ENCODE results near the gene BMPR1A.
"Not testable (repeated sequence)": the region's sequence is repeated elsewhere in the genome, so short reads cannot be mapped to it uniquely, and the experiment has no call there.

BMPR1A gene

GRCh38 chr10:86936661-86937501 lies 180.5 kb downstream of the BMPR1A start:
- in situ Hi-C loops (cut with MboI; ENCODE audit: low sequenced_read_pairs): no loop called here

GRCh38 chr10:86937502-86938154 lies 181.2 kb downstream of the BMPR1A start:
- in situ Hi-C loops (cut with MboI; ENCODE audit: low sequenced_read_pairs): no loop called here

- in situ Hi-C loops (cut with MboI; ENCODE audit: low sequenced_read_pairs): no loop called here
Measured at GRCh38 chr10:86938260-86938659, 181.8 kb downstream of the BMPR1A start.

- in situ Hi-C loops (cut with MboI; ENCODE audit: low sequenced_read_pairs): not testable (repeated sequence)
Measured at GRCh38 chr10:86940076-86940475, 183.7 kb downstream of the BMPR1A start.

- in situ Hi-C loops (cut with MboI; ENCODE audit: low sequenced_read_pairs): no loop called here
Measured at GRCh38 chr10:86940677-86941076, 184.3 kb downstream of the BMPR1A start.

- in situ Hi-C loops (cut with MboI; ENCODE audit: low sequenced_read_pairs): no loop called here
Measured at GRCh38 chr10:86941426-86941825, 185.0 kb downstream of the BMPR1A start.

GRCh38 chr10:86941991-86942421 lies 185.6 kb downstream of the BMPR1A start:
- in situ Hi-C loops (cut with MboI; ENCODE audit: low sequenced_read_pairs): no loop called here

GRCh38 chr10:86942441-86943315 lies 186.3 kb downstream of the BMPR1A start:
- in situ Hi-C loops (cut with MboI; ENCODE audit: low sequenced_read_pairs): no loop called here

GRCh38 chr10:86943316-86944030 lies 187.1 kb downstream of the BMPR1A start:
- in situ Hi-C loops (cut with MboI; ENCODE audit: low sequenced_read_pairs): no loop called here

- in situ Hi-C loops (cut with MboI; ENCODE audit: low sequenced_read_pairs): no loop called here
Measured at GRCh38 chr10:86944031-86944419, 187.6 kb downstream of the BMPR1A start.

- in situ Hi-C loops (cut with MboI; ENCODE audit: low sequenced_read_pairs): no loop called here
Measured at GRCh38 chr10:86944471-86944870, 188.1 kb downstream of the BMPR1A start.

- in situ Hi-C loops (cut with MboI; ENCODE audit: low sequenced_read_pairs): no loop called here
Measured at GRCh38 chr10:86944907-86945306, 188.5 kb downstream of the BMPR1A start.

- in situ Hi-C loops (cut with MboI; ENCODE audit: low sequenced_read_pairs): no loop called here
Measured at GRCh38 chr10:86945361-86946212, 189.2 kb downstream of the BMPR1A start.

GRCh38 chr10:86946213-86947155 lies 190.1 kb downstream of the BMPR1A start:
- in situ Hi-C loops (cut with MboI; ENCODE audit: low sequenced_read_pairs): no loop called here

- in situ Hi-C loops (cut with MboI; ENCODE audit: low sequenced_read_pairs): not testable (repeated sequence)
Measured at GRCh38 chr10:86947806-86948205, 191.4 kb downstream of the BMPR1A start.

GRCh38 chr10:86950349-86950748 lies 193.9 kb downstream of the BMPR1A start:
- in situ Hi-C loops (cut with MboI; ENCODE audit: low sequenced_read_pairs): no loop called here

- in situ Hi-C loops (cut with MboI; ENCODE audit: low sequenced_read_pairs): no loop called here
Measured at GRCh38 chr10:86951184-86951761, 194.9 kb downstream of the BMPR1A start.

- in situ Hi-C loops (cut with MboI; ENCODE audit: low sequenced_read_pairs): no loop called here
Measured at GRCh38 chr10:86952106-86952505, 195.7 kb downstream of the BMPR1A start.
